H1 (cell line): Measurements from ENCODE around the gene LCE3B.

Source experiments
- JUN ChIP-seq: IDR thresholded peaks from 2 replicates; pipeline ENCODE4 v1.6.1; 2011; ENCODE audit warnings: low read depth, mild to moderate bottlenecking, improper control_type of control experiment, low read length
- MAFK ChIP-seq: IDR thresholded peaks from 2 replicates; pipeline ENCODE4 v1.6.1; 2012; ENCODE audit warnings: low read depth, mild to moderate bottlenecking, improper control_type of control experiment, low read length
- NRF1 ChIP-seq: IDR thresholded peaks from 2 replicates; pipeline ENCODE4 v1.6.1; 2011; ENCODE audit warnings: mild to moderate bottlenecking, low read depth, low read length, improper control_type of control experiment
- POLR2AphosphoS5 ChIP-seq: IDR thresholded peaks from 2 replicates; pipeline ENCODE4 v1.6.1; 2011; ENCODE audit warnings: low read depth, low read length
- YY1 ChIP-seq: IDR thresholded peaks from 2 replicates; pipeline ENCODE4 v1.6.1; 2011; ENCODE audit warnings: low read depth, mild to moderate bottlenecking, low read length
- TF ChIP-seq, protein P1 (sequence below), 3 experiments: IDR thresholded peaks; 1 replicate in 2 of 3; 2 replicates in 1 of 3; pipeline versions ENCODE4 v1.5.1 to v1.6.1; 2011; ENCODE audit warnings: low read length in 3 of 3, mild to moderate bottlenecking in 3 of 3, inconsistent platforms in 2 of 3, low read depth in 1 of 3, moderate library complexity in 1 of 3; ENCODE audit not compliant: insufficient read depth in 1 of 3; ENCODE audit errors: control extremely low read depth in 1 of 3
- TF ChIP-seq, protein P2 (sequence below): IDR thresholded peaks from 2 replicates; pipeline ENCODE4 v1.6.1; 2012; ENCODE audit warnings: inconsistent platforms

GRCh38 chr1:152643945-152644344 is 30.3 kb downstream of the LCE3B start:
- TF ChIP-seq POLR2AphosphoS5 (no peak), NRF1 (no peak), MAFK (no peak), YY1 (no peak), JUN (no peak)
- TF ChIP-seq, protein P1, sequence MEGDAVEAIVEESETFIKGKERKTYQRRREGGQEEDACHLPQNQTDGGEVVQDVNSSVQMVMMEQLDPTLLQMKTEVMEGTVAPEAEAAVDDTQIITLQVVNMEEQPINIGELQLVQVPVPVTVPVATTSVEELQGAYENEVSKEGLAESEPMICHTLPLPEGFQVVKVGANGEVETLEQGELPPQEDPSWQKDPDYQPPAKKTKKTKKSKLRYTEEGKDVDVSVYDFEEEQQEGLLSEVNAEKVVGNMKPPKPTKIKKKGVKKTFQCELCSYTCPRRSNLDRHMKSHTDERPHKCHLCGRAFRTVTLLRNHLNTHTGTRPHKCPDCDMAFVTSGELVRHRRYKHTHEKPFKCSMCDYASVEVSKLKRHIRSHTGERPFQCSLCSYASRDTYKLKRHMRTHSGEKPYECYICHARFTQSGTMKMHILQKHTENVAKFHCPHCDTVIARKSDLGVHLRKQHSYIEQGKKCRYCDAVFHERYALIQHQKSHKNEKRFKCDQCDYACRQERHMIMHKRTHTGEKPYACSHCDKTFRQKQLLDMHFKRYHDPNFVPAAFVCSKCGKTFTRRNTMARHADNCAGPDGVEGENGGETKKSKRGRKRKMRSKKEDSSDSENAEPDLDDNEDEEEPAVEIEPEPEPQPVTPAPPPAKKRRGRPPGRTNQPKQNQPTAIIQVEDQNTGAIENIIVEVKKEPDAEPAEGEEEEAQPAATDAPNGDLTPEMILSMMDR (IDR thresholded peaks at IDR 0.05; ENCODE audit: control extremely low read depth in 1 of 3, insufficient read depth in 1 of 3, low read depth in 1 of 3, low read length in 3 of 3), result no peak
- TF ChIP-seq, protein P2, sequence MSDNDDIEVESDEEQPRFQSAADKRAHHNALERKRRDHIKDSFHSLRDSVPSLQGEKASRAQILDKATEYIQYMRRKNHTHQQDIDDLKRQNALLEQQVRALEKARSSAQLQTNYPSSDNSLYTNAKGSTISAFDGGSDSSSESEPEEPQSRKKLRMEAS, result no peak
